GF-D8 (cell line): ENCODE measurements around the gene DIPK1B.
"Not testable (repeated sequence)": the region's sequence is repeated elsewhere in the genome, so short reads cannot be mapped to it uniquely, and the experiment has no call there.

Experiments used
- DNase-seq: peaks from one replicate; lab custom pipeline; 2025; lab: John Stamatoyannopoulos, UW

DIPK1B gene

GRCh38 chr9:136754059-136754572, 41.7 kb downstream of the DIPK1B start:
- DNase-seq, result no peak

- no peak for DNase-seq
Observed at GRCh38 chr9:136754626-136755301, 42.4 kb downstream of the DIPK1B start.

- not testable (repeated sequence) for DNase-seq
Observed at GRCh38 chr9:136755302-136756133, 43.1 kb downstream of the DIPK1B start.

- DNase-seq, result no peak
Observed at GRCh38 chr9:136756134-136756438, 43.7 kb downstream of the DIPK1B start.

- no peak for DNase-seq
Observed at GRCh38 chr9:136756836-136757235, 44.5 kb downstream of the DIPK1B start.

GRCh38 chr9:136757328-136757727, 45.0 kb downstream of the DIPK1B start:
- DNase-seq, result no peak

GRCh38 chr9:136757751-136758140, 45.4 kb downstream of the DIPK1B start:
- no peak for DNase-seq

GRCh38 chr9:136759001-136759400, 46.6 kb downstream of the DIPK1B start:
- DNase-seq, result no peak

- no peak for DNase-seq
Observed at GRCh38 chr9:136759436-136760325, 47.3 kb downstream of the DIPK1B start.

GRCh38 chr9:136760424-136760823, 48.1 kb downstream of the DIPK1B start:
- DNase-seq, result no peak

- DNase-seq, result peak; percentile 13
Observed at GRCh38 chr9:136760834-136761544, 48.6 kb downstream of the DIPK1B start.

- no peak for DNase-seq
Observed at GRCh38 chr9:136761545-136761981, 49.2 kb downstream of the DIPK1B start.

GRCh38 chr9:136762221-136762691, 49.9 kb downstream of the DIPK1B start:
- no peak for DNase-seq

GRCh38 chr9:136762915-136763648, 50.7 kb downstream of the DIPK1B start:
- DNase-seq, result no peak

- no peak for DNase-seq
Observed at GRCh38 chr9:136763649-136764035, 51.3 kb downstream of the DIPK1B start.

- no peak for DNase-seq
Observed at GRCh38 chr9:136764301-136764891, 52.0 kb downstream of the DIPK1B start, which contains the start of gene LCN15. TSS of gene LCN15 (minus strand) at chr9:136764518. CDS start at chr9:136764488, 30 bp downstream.

GRCh38 chr9:136765041-136765440, 52.7 kb downstream of the DIPK1B start:
- DNase-seq, result no peak

GRCh38 chr9:136765745-136766409, 53.5 kb downstream of the DIPK1B start:
- not testable (repeated sequence) for DNase-seq

- not testable (repeated sequence) for DNase-seq
Observed at GRCh38 chr9:136766410-136767120, 54.2 kb downstream of the DIPK1B start.
